Measurements from ENCODE around the gene ITPK1.

ITPK1 gene

GRCh38 chr14:93057586-93058280 lies 58.0 kb downstream of the ITPK1 start:
- no peak for DNase-seq

- no peak for DNase-seq
These were observed 58.7 kb downstream of the ITPK1 start for GRCh38 chr14:93056840-93057585.

- no peak for DNase-seq
These were observed 59.4 kb downstream of the ITPK1 start for GRCh38 chr14:93056166-93056839.

GRCh38 chr14:93055651-93056115 lies 60.0 kb downstream of the ITPK1 start:
- no peak for DNase-seq

- no peak for DNase-seq
These were observed 60.8 kb downstream of the ITPK1 start for GRCh38 chr14:93054876-93055275.

- no peak for DNase-seq
These were observed 61.7 kb downstream of the ITPK1 start for GRCh38 chr14:93054006-93054405.

- no peak for DNase-seq
These were observed 63.9 kb downstream of the ITPK1 start for GRCh38 chr14:93051600-93052546.

GRCh38 chr14:93050761-93051160 lies 65.0 kb downstream of the ITPK1 start:
- no peak for DNase-seq

- DNase-seq = no peak
These were observed 65.8 kb downstream of the ITPK1 start for GRCh38 chr14:93049867-93050331.

- no peak for DNase-seq
These were observed 66.4 kb downstream of the ITPK1 start for GRCh38 chr14:93049315-93049714.

GRCh38 chr14:93048843-93049242 lies 66.9 kb downstream of the ITPK1 start:
- no peak for DNase-seq

- DNase-seq = no peak
These were observed 68.1 kb downstream of the ITPK1 start for GRCh38 chr14:93047661-93048060.

- DNase-seq = no peak
These were observed 68.6 kb downstream of the ITPK1 start for GRCh38 chr14:93047157-93047556.

- no peak for DNase-seq
These were observed 69.0 kb downstream of the ITPK1 start for GRCh38 chr14:93046705-93047050.

GRCh38 chr14:93045965-93046704 lies 69.6 kb downstream of the ITPK1 start:
- no peak for DNase-seq

- no peak for DNase-seq
These were observed 70.5 kb downstream of the ITPK1 start for GRCh38 chr14:93045211-93045674.

- no peak for DNase-seq
These were observed 71.2 kb downstream of the ITPK1 start for GRCh38 chr14:93044556-93044955.

- DNase-seq = no peak
These were observed 71.6 kb downstream of the ITPK1 start for GRCh38 chr14:93044121-93044520.

- DNase-seq = no peak
These were observed 72.5 kb downstream of the ITPK1 start for GRCh38 chr14:93042968-93043940.

- no peak for DNase-seq
These were observed 73.9 kb downstream of the ITPK1 start for GRCh38 chr14:93041830-93042229.

- no peak for DNase-seq
These were observed 74.7 kb downstream of the ITPK1 start for GRCh38 chr14:93040982-93041381.

Data from activated effector memory CD4-positive, alpha-beta T cell treated with anti-CD3 and anti-CD28 coated beads, Interleukin-2, amount 50 U/mL, for 16 hours (primary cell).